SK-N-SH (cell line): ENCODE results near the gene SPCS3. TPM values are rescaled to one million over a fixed set of nuclear protein-coding genes. Genes with fewer than 3 reads are reported as not detected.
"Not testable (repeated sequence)": the region's sequence is repeated elsewhere in the genome, so short reads cannot be mapped to it uniquely, and the experiment has no call there.

Source experiments
- CTCF ChIA-PET: fragments of 300-600, 350-600 bp; formaldehyde crosslinking; extraction: SDS; loops from one replicate; lab custom pipeline; 2021; lab: Yijun Ruan, JAX
- POLR2A ChIA-PET: fragments of 350-600 bp; sonication (Branson Sonifier 250); formaldehyde crosslinking; extraction: SDS; loops from one replicate; lab custom pipeline; 2020; ENCODE audit warnings: antibody characterized with exemption, inconsistent platforms; lab: Yijun Ruan, JAX
- DNase-seq: peaks from one replicate; pipeline ENCODE4 v3.0.0; 2012
- H2AFZ ChIP-seq: fragments of 200-600 bp; sonication (generic); 2 replicates; pipeline ENCODE4 v1.8.1; 2016; ENCODE audit warnings: antibody characterized with exemption, mild to moderate bottlenecking, low read depth
- H3F3A ChIP-seq: fragments of 200-600 bp; sonication (generic); replicated peaks from 2 replicates; pipeline ENCODE3; 2016; ENCODE audit warnings: antibody characterized with exemption, mild to moderate bottlenecking; ENCODE audit not compliant: insufficient read depth
- H3K27ac ChIP-seq, 2 experiments: fragments of 200-500 bp in 1 of 2; fragments of 200-600 bp in 1 of 2; sonication (Bioruptor generic) in 1 of 2; sonication (generic), shearing (Covaris generic) in 1 of 2; 2 replicates each; pipeline versions ENCODE4 v1.5.1 to v1.6.1; 2014 to 2016; ENCODE audit warnings: low read depth in 2 of 2, inconsistent platforms in 1 of 2, low read length in 1 of 2, mild to moderate bottlenecking in 1 of 2, mixed read lengths in 1 of 2
- H3K27me3 ChIP-seq: fragments of 200-600 bp; sonication (generic), shearing (Covaris generic); 2 replicates; pipeline ENCODE4 v1.6.1; 2016; ENCODE audit warnings: mixed run types; ENCODE audit not compliant: insufficient read depth
- H3K36me3 ChIP-seq, 2 experiments: fragments of 200-500 bp in 1 of 2; fragments of 200-600 bp in 1 of 2; sonication (Bioruptor generic) in 1 of 2; sonication (generic) in 1 of 2; replicated peaks in 1 of 2; 2 replicates each; pipeline versions ENCODE3 to v1.5.1; 2014 to 2016; ENCODE audit warnings: low read length in 1 of 2, mild to moderate bottlenecking in 1 of 2; ENCODE audit not compliant: insufficient read depth in 2 of 2, control insufficient read depth in 1 of 2
- H3K4me1 ChIP-seq, 2 experiments: fragments of 200-500 bp in 1 of 2; fragments of 200-600 bp in 1 of 2; sonication (Bioruptor generic) in 1 of 2; sonication (generic), shearing (Covaris generic) in 1 of 2; 2 replicates each; pipeline versions ENCODE4 v1.5.1 to v1.6.1; 2014 to 2016; ENCODE audit warnings: low read depth in 1 of 2, low read length in 1 of 2, mixed run types in 1 of 2; ENCODE audit not compliant: insufficient read depth in 2 of 2, control insufficient read depth in 1 of 2
- H3K4me2 ChIP-seq: fragments of 200-600 bp; sonication (generic), shearing (Covaris generic); 2 replicates; pipeline ENCODE4 v1.6.1; 2017; ENCODE audit warnings: mixed run types
- H3K4me3 ChIP-seq, 2 experiments: fragments of 200-500 bp in 1 of 2; fragments of 200-600 bp in 1 of 2; sonication (Bioruptor generic) in 1 of 2; sonication (generic), shearing (Covaris generic) in 1 of 2; 2 replicates each; pipeline versions ENCODE4 v1.5.1 to v1.8.1; 2014 to 2016; ENCODE audit warnings: low read depth in 2 of 2, inconsistent platforms in 1 of 2, low read length in 1 of 2, mild to moderate bottlenecking in 1 of 2, mixed read lengths in 1 of 2, moderate library complexity in 1 of 2
- H3K79me2 ChIP-seq: fragments of 200-600 bp; sonication (generic); 2 replicates; pipeline ENCODE4 v1.8.1; 2017; ENCODE audit warnings: mild to moderate bottlenecking; ENCODE audit not compliant: insufficient read depth
- H3K9ac ChIP-seq: fragments of 200-600 bp; sonication (generic); 2 replicates; pipeline ENCODE4 v1.6.1; 2017; ENCODE audit warnings: mixed run types
- H3K9me2 ChIP-seq: fragments of 200-600 bp; sonication (generic); 2 replicates; pipeline ENCODE4 v1.6.1; 2017; ENCODE audit warnings: mixed run types
- H3K9me3 ChIP-seq: fragments of 200-600 bp; sonication (generic); 2 replicates; pipeline ENCODE4 v1.6.1; 2017; ENCODE audit warnings: mixed run types, mild to moderate bottlenecking, moderate library complexity
- H4K20me1 ChIP-seq: fragments of 200-600 bp; sonication (generic); 2 replicates; pipeline ENCODE4 v1.6.1; 2017; ENCODE audit warnings: mild to moderate bottlenecking, mixed run types; ENCODE audit not compliant: insufficient read depth
- ELF1 ChIP-seq: IDR thresholded peaks from 2 replicates; pipeline ENCODE4 v1.4.0; 2012
- EP300 ChIP-seq, 2 experiments: IDR thresholded peaks; 2 replicates each; pipeline versions ENCODE4 v1.4.0 to v1.6.1; 2012; ENCODE audit warnings: borderline replicate concordance in 1 of 2, low read depth in 1 of 2, low read length in 1 of 2
- FOSL2 ChIP-seq: IDR thresholded peaks from 2 replicates; pipeline ENCODE4 v1.4.0; 2012; ENCODE audit warnings: low read depth, mild to moderate bottlenecking, moderate library complexity, borderline replicate concordance
- FOXJ3 ChIP-seq: sonication (generic); formaldehyde crosslinking; IDR thresholded peaks from 2 replicates; pipeline ENCODE4 v1.5.1; 2020; ENCODE audit warnings: mild to moderate bottlenecking, missing genetic modification reagents
- FOXM1 ChIP-seq: IDR thresholded peaks from 2 replicates; pipeline ENCODE4 v1.4.0; 2012; ENCODE audit warnings: low read depth, mild to moderate bottlenecking
- GABPA ChIP-seq: IDR thresholded peaks from 2 replicates; pipeline ENCODE4 v1.4.0; 2012; ENCODE audit warnings: low read depth, mild to moderate bottlenecking
- JUND ChIP-seq: IDR thresholded peaks from 2 replicates; pipeline ENCODE4 v1.4.0; 2012
- MEF2A ChIP-seq: IDR thresholded peaks from 2 replicates; pipeline ENCODE4 v1.4.0; 2012; ENCODE audit warnings: low read depth, borderline replicate concordance
- MXI1 ChIP-seq: IDR thresholded peaks from 2 replicates; pipeline ENCODE4 v1.6.1; 2012; ENCODE audit warnings: mild to moderate bottlenecking, low read depth, low read length, improper control_type of control experiment
- NFIC ChIP-seq: IDR thresholded peaks from 2 replicates; pipeline ENCODE4 v1.4.0; 2012; ENCODE audit warnings: borderline replicate concordance
- NRF1 ChIP-seq: IDR thresholded peaks from 2 replicates; pipeline ENCODE4 v1.6.1; 2012; ENCODE audit warnings: low read depth, mild to moderate bottlenecking, low read length
- RAD21 ChIP-seq: IDR thresholded peaks from 2 replicates; pipeline ENCODE4 v1.6.1; 2012; ENCODE audit warnings: mild to moderate bottlenecking, low read length
- RFX5 ChIP-seq: IDR thresholded peaks from 2 replicates; pipeline ENCODE4 v1.6.1; 2012; ENCODE audit warnings: mild to moderate bottlenecking, improper control_type of control experiment, low read length
- RXRA ChIP-seq: IDR thresholded peaks from 2 replicates; pipeline ENCODE4 v1.4.0; 2012; ENCODE audit warnings: low read depth, mild to moderate bottlenecking, borderline replicate concordance
- SIN3A ChIP-seq: IDR thresholded peaks from 2 replicates; pipeline ENCODE4 v1.6.1; 2012; ENCODE audit warnings: low read depth, mild to moderate bottlenecking, low read length, moderate library complexity, borderline replicate concordance
- SMC3 ChIP-seq: IDR thresholded peaks from 2 replicates; pipeline ENCODE4 v1.6.1; 2012; ENCODE audit warnings: low read depth, low read length, improper control_type of control experiment
- TAF1 ChIP-seq: IDR thresholded peaks from 2 replicates; pipeline ENCODE4 v1.6.1; 2012; ENCODE audit warnings: low read depth, mild to moderate bottlenecking, low read length, moderate library complexity, borderline replicate concordance
- TCF12 ChIP-seq: IDR thresholded peaks from 2 replicates; pipeline ENCODE4 v1.4.0; 2012
- TEAD4 ChIP-seq: IDR thresholded peaks from 2 replicates; pipeline ENCODE4 v1.4.0; 2012; ENCODE audit warnings: mild to moderate bottlenecking, borderline replicate concordance; ENCODE audit not compliant: insufficient read depth
- YY1 ChIP-seq: IDR thresholded peaks from 2 replicates; pipeline ENCODE4 v1.4.0; 2012; ENCODE audit warnings: low read depth, mild to moderate bottlenecking
- WGBS: methylation state at CpG from one replicate; pipeline ENCODE4 v1.1.6; 2017; ENCODE audit warnings: low lambda C conversion rate; 5-methylcytosine and 5-hydroxymethylcytosine counted together
- polyA plus RNA-seq, 3 experiments: library from polyadenylated mRNA; depleted of rRNA; stranded (reverse); fragments of >200 nt; gene quantifications; 2 replicates each; pipeline ENCODE4 v1.2.3, GENCODE V29; 2012
- TF ChIP-seq, protein P1 (sequence below): fragments of 150-350 bp; IDR thresholded peaks from 2 replicates; pipeline ENCODE4 v1.6.1; 2017; ENCODE audit warnings: antibody characterized with exemption, low read length, low read depth, borderline replicate concordance
- TF ChIP-seq, protein P2 (sequence below): fragments of 200-600 bp; sonication (generic); IDR thresholded peaks from 2 replicates; pipeline ENCODE4 v1.6.1; 2017; ENCODE audit warnings: antibody characterized with exemption, mild to moderate bottlenecking, moderate library complexity
- TF ChIP-seq, protein P3 (sequence below): IDR thresholded peaks from 2 replicates; pipeline ENCODE4 v1.4.0; 2012; ENCODE audit warnings: low read depth
- TF ChIP-seq, protein P4 (sequence below): IDR thresholded peaks from 2 replicates; pipeline ENCODE4 v1.4.0; 2012; ENCODE audit warnings: low read depth, borderline replicate concordance
- TF ChIP-seq, protein P5 (sequence below): fragments of 150-350 bp; IDR thresholded peaks from 2 replicates; pipeline ENCODE4 v1.6.1; 2016; ENCODE audit warnings: mild to moderate bottlenecking, low read depth, low read length

SPCS3 gene
- polyA plus RNA-seq, 1 of the 3 experiments (the other 2 are of a cell fraction), result 27.7 TPM

DNA sequence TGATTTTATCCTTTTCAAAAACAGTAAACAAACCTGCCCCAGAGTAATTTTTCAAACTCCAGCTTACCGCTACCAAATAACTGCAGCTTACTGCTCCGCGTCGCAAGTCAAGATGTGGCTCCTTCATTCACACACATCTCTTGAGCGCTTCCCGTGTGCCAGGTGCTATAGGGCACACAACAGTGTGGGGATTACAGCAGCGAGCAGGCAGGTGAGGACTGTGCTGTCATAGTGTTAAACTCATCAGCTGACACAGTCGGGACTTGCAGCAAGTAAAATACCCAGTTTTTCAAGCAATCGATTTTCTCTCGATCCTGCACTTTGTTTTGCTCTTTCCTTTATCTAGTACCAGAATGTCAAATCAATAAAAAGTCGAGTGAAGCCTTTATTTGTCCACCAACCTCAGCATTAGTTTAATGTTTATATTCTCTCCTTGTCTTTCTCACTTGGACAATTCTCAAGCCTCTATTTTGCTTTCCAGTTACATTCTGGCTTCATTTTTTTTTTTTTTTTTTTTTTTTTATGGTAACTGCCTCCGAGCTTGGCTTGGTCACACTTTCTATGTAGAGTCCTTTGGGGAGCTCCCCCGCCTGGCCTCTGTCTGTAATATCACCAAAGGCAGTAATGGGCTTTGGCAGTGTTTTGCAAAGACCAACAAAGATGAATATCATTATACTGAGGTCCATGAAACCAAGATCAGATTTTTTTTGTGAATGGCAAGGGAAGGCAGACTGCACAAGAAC, 42.4 kb upstream of the SPCS3 start:
- H3K4me3 ChIP-seq, result no peak overlapping the region
- no peak for TF ChIP-seq TEAD4
- no peak for TF ChIP-seq SIN3A
- TF ChIP-seq, protein P1, sequence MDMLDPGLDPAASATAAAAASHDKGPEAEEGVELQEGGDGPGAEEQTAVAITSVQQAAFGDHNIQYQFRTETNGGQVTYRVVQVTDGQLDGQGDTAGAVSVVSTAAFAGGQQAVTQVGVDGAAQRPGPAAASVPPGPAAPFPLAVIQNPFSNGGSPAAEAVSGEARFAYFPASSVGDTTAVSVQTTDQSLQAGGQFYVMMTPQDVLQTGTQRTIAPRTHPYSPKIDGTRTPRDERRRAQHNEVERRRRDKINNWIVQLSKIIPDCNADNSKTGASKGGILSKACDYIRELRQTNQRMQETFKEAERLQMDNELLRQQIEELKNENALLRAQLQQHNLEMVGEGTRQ, result no peak
- TF ChIP-seq RAD21, result peak; percentile 65
- TF ChIP-seq FOXJ3 (CRISPR knock-in tag), result no peak
- peak; percentile 75 for TF ChIP-seq SMC3
- TF ChIP-seq RXRA, result no peak
- TF ChIP-seq NFIC, result no peak
- TF ChIP-seq ELF1, result no peak
- TF ChIP-seq, protein P2, sequence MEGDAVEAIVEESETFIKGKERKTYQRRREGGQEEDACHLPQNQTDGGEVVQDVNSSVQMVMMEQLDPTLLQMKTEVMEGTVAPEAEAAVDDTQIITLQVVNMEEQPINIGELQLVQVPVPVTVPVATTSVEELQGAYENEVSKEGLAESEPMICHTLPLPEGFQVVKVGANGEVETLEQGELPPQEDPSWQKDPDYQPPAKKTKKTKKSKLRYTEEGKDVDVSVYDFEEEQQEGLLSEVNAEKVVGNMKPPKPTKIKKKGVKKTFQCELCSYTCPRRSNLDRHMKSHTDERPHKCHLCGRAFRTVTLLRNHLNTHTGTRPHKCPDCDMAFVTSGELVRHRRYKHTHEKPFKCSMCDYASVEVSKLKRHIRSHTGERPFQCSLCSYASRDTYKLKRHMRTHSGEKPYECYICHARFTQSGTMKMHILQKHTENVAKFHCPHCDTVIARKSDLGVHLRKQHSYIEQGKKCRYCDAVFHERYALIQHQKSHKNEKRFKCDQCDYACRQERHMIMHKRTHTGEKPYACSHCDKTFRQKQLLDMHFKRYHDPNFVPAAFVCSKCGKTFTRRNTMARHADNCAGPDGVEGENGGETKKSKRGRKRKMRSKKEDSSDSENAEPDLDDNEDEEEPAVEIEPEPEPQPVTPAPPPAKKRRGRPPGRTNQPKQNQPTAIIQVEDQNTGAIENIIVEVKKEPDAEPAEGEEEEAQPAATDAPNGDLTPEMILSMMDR, result peak; percentile 73
- TF ChIP-seq TAF1, result no peak
- TF ChIP-seq, protein P3, sequence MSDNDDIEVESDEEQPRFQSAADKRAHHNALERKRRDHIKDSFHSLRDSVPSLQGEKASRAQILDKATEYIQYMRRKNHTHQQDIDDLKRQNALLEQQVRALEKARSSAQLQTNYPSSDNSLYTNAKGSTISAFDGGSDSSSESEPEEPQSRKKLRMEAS, result no peak
- no peak for TF ChIP-seq RFX5
- TF ChIP-seq TCF12, result no peak
- no peak for TF ChIP-seq GABPA
- no peak for TF ChIP-seq NRF1
- TF ChIP-seq EP300 (IDR thresholded peaks at IDR 0.05; ENCODE audit: borderline replicate concordance in 1 of 2, low read depth in 1 of 2, low read length in 1 of 2), result no peak
- no peak for TF ChIP-seq MXI1
- TF ChIP-seq, protein P4, sequence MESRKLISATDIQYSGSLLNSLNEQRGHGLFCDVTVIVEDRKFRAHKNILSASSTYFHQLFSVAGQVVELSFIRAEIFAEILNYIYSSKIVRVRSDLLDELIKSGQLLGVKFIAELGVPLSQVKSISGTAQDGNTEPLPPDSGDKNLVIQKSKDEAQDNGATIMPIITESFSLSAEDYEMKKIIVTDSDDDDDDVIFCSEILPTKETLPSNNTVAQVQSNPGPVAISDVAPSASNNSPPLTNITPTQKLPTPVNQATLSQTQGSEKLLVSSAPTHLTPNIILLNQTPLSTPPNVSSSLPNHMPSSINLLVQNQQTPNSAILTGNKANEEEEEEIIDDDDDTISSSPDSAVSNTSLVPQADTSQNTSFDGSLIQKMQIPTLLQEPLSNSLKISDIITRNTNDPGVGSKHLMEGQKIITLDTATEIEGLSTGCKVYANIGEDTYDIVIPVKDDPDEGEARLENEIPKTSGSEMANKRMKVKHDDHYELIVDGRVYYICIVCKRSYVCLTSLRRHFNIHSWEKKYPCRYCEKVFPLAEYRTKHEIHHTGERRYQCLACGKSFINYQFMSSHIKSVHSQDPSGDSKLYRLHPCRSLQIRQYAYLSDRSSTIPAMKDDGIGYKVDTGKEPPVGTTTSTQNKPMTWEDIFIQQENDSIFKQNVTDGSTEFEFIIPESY, result no peak
- TF ChIP-seq FOSL2, result no peak
- TF ChIP-seq, protein P5, sequence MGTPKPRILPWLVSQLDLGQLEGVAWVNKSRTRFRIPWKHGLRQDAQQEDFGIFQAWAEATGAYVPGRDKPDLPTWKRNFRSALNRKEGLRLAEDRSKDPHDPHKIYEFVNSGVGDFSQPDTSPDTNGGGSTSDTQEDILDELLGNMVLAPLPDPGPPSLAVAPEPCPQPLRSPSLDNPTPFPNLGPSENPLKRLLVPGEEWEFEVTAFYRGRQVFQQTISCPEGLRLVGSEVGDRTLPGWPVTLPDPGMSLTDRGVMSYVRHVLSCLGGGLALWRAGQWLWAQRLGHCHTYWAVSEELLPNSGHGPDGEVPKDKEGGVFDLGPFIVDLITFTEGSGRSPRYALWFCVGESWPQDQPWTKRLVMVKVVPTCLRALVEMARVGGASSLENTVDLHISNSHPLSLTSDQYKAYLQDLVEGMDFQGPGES, result no peak
- TF ChIP-seq MEF2A, result no peak
- TF ChIP-seq YY1, result no peak
- no peak for TF ChIP-seq FOXM1
- TF ChIP-seq JUND, result no peak
- TF ChIP-seq, all 33 proteins: peak for 3
- H3K79me2 ChIP-seq, result no peaks in the 10 kb centered on the region
- WGBS, result 74% methylated on average over 13 of the region's 13 CpGs
- no peaks in the 10 kb centered on the region for H3K9me2 ChIP-seq
- H3K4me2 ChIP-seq, result no peak overlapping the region
- DNase-seq, result peak; percentile 51
- H3K27ac ChIP-seq, result no peak overlapping the region
- no peak overlapping the region for H2AFZ ChIP-seq
- H4K20me1 ChIP-seq, result no peaks in the 10 kb centered on the region
- ChIA-PET POLR2A (no interaction called here), CTCF (interaction anchor here (0.6 to 2.6 kb wide), 17 partner anchors 10 to 242 kb away, joined by 3 to 18 read pairs (median 3); partner anchors contain the start of gene WDR17)
- H3K9me3 ChIP-seq, result no peaks in the 10 kb centered on the region
- peaks cover 2 to 14% of the 10 kb centered on the region in 2 experiments; a peak in 2 of 4 replicates for H3K4me1 ChIP-seq
- no peaks in the 10 kb centered on the region for H3K27me3 ChIP-seq
- no peaks in the 10 kb centered on the region for H3K36me3 ChIP-seq
- H3F3A ChIP-seq, result peaks cover 12% of the 10 kb centered on the region
- H3K9ac ChIP-seq, result no peak overlapping the region

DNA sequence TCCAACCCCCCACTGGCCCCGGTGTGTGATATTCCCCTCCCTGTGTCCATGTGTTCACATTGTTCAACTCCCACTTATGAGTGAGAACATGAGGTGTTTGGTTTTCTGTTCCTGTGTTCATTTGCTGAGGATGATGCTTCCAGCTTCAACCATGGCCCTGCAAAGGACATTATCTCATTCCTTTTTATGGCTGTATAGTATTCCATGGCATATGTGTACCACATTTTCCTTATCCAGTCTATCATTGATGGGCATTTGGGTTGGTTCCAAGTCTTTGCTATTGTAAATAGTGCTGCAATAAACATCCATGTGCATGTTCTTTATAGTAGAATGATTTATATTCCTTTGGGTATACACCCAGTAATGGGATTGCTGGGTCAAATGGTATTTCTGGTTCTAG, 40.2 kb upstream of the SPCS3 start:
- H3K27ac ChIP-seq, DNase-seq, H3K36me3 ChIP-seq, H3F3A ChIP-seq, CTCF ChIA-PET, H3K4me2 ChIP-seq, POLR2A ChIA-PET, H2AFZ ChIP-seq, H3K9me2 ChIP-seq, H3K79me2 ChIP-seq, H3K9me3 ChIP-seq, H3K27me3 ChIP-seq, H4K20me1 ChIP-seq, H3K4me1 ChIP-seq, H3K4me3 ChIP-seq, H3K9ac ChIP-seq: not testable (repeated sequence)
- 56% methylated on average over 1 of the region's 1 CpG for WGBS
